Liver (tissue), 3 donors: ENCODE data around the gene ZNF681.

Experiments used
- JUND ChIP-seq, 2 donors: IDR thresholded peaks; 2 replicates each; pipeline ENCODE4 v1.6.1; 2016; ENCODE audit warnings: antibody characterized with exemption in 2 of 2
- SP1 ChIP-seq: IDR thresholded peaks from 2 replicates; pipeline ENCODE4 v1.6.1; 2018; ENCODE audit warnings: antibody characterized with exemption, mild to moderate bottlenecking
- TAF1 ChIP-seq: conservative IDR thresholded peaks from 2 replicates; pipeline ENCODE4 v1.6.1; 2016; ENCODE audit warnings: antibody characterized with exemption, mild to moderate bottlenecking
- YY1 ChIP-seq: IDR thresholded peaks from 2 replicates; pipeline ENCODE4 v1.6.1; 2016; ENCODE audit warnings: antibody characterized with exemption, mild to moderate bottlenecking
- TF ChIP-seq, protein P1 (sequence below): IDR thresholded peaks from 2 replicates; pipeline ENCODE4 v1.6.1; 2016; ENCODE audit warnings: antibody characterized with exemption
- TF ChIP-seq, protein P2 (sequence below): fragments of 150-350 bp; IDR thresholded peaks from 2 replicates; pipeline ENCODE4 v1.5.1; 2017; ENCODE audit warnings: improper control_type of control experiment, low read depth, low read length; ENCODE audit not compliant: missing input control
- donor health status: healthy.
- donor health status: healthy.

DNA sequence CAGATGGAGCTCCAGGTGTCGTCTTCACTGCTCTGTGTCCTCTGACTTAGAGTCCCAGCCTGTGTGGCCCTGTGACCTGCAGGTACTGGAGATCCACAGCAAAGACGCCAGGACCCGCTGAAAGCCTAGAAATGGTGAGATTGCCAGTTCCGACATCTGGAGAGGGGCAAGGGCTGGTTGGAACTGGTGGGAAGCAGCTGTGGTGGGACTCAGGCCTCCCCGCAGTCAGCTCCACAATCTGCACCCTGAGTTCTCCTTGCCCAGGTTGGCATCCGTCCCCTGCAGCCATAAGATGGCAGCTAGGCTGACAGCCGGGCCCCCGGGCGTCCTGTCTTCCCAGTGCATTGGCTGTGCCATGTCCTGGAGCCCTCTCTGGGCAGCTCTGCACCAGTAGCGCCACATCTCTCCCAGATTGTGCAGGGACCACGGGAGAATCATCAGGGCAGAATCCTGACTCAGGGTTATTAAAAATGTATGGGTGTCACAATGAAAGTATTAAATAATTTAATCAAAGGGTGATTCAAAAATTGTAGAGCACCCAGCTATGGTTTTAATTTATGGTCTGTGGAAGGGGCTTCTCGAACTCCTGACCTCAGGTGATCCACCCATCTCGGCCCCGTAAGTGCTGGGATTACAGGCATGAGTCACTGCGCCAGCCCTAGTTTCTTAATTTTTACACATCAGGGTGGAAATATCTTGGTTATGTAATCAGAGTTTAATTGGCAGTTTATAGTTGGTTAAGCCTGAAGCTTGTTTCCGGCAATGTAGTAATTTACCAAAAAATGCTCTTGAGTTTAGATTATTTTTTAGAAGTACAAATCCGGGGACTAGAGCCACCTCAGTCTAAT lies 32.2 kb upstream of the ZNF681 start:
- TF ChIP-seq YY1 (no peak), TAF1 (no peak), JUND (IDR thresholded peaks at IDR 0.05) (no peak), SP1 (no peak)
- TF ChIP-seq, protein P1, sequence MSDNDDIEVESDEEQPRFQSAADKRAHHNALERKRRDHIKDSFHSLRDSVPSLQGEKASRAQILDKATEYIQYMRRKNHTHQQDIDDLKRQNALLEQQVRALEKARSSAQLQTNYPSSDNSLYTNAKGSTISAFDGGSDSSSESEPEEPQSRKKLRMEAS: no peak
- TF ChIP-seq, protein P2, sequence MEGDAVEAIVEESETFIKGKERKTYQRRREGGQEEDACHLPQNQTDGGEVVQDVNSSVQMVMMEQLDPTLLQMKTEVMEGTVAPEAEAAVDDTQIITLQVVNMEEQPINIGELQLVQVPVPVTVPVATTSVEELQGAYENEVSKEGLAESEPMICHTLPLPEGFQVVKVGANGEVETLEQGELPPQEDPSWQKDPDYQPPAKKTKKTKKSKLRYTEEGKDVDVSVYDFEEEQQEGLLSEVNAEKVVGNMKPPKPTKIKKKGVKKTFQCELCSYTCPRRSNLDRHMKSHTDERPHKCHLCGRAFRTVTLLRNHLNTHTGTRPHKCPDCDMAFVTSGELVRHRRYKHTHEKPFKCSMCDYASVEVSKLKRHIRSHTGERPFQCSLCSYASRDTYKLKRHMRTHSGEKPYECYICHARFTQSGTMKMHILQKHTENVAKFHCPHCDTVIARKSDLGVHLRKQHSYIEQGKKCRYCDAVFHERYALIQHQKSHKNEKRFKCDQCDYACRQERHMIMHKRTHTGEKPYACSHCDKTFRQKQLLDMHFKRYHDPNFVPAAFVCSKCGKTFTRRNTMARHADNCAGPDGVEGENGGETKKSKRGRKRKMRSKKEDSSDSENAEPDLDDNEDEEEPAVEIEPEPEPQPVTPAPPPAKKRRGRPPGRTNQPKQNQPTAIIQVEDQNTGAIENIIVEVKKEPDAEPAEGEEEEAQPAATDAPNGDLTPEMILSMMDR: no peak
